HFFc6 (cell line): ENCODE measurements around the gene OLFM3. TPM values are rescaled to one million over a fixed set of nuclear protein-coding genes. Genes with fewer than 3 reads are reported as not detected.

Source experiments
- DNase-seq: peaks from one replicate; pipeline ENCODE4 v3.0.0-alpha.2; 2018
- H3K27ac Mint-ChIP-seq: 2 replicates; pipeline ENCODE4 v1.8.0; 2020; ENCODE audit warnings: mild to moderate bottlenecking, mixed read lengths
- H3K27me3 Mint-ChIP-seq: 2 replicates; pipeline ENCODE4 v1.8.0; 2021; ENCODE audit warnings: mild to moderate bottlenecking, moderate library complexity, mixed read lengths; ENCODE audit not compliant: insufficient read depth
- H3K36me3 Mint-ChIP-seq: 2 replicates; pipeline ENCODE4 v1.8.0; 2021; ENCODE audit warnings: low read depth, mixed read lengths
- H3K4me1 Mint-ChIP-seq: 2 replicates; pipeline ENCODE4 v1.8.0; 2020; ENCODE audit warnings: low read depth, mixed read lengths
- H3K4me3 Mint-ChIP-seq: 2 replicates; pipeline ENCODE4 v1.8.0; 2020; ENCODE audit warnings: mild to moderate bottlenecking, moderate library complexity, mixed read lengths
- H3K9me3 Mint-ChIP-seq: 2 replicates; pipeline ENCODE4 v1.8.0; 2020; ENCODE audit warnings: mild to moderate bottlenecking, mixed read lengths
- CTCF ChIP-seq: fragments of 200-600 bp; sonication (generic); IDR thresholded peaks from 2 replicates; pipeline ENCODE4 v1.5.0; 2021; ENCODE audit warnings: antibody characterized with exemption, mild to moderate bottlenecking
- total RNA-seq, 6 experiments: library from RNA; stranded (reverse); fragmentation: NEBNext Ultra II Directional; extraction: Animal tissue kit (Norgen Biotek cat#: 25700); gene quantifications; 2 replicates in 1 of 6; 3 replicates in 5 of 6; pipeline ENCODE4 v1.2.3, GENCODE V29; 2021

Gene OLFM3
- total RNA-seq, 6 experiments from 2014 or later = not detected

DNA sequence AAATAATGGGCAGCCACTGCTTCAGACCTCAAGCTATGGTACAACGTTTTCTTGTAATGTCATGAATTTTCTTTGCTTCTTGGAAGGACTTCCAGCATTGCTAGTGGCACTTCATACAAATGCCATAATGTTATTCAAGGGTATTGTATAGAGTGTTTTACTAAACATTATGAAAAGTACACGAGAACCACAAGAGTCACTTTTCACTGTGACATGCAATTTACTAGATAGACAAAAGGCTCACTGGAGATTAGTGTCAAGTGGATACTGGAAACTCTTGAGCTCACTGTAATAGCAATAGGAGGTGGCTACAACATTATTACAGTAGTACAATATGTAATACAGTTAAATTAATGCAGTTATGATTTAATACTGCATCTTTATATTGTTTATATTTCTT lies 5.3 kb upstream of the OLFM3 start:
- H3K36me3 Mint-ChIP-seq = no peaks in the 10 kb centered on the region
- H3K27me3 Mint-ChIP-seq = no peaks in the 10 kb centered on the region
- no peaks in the 10 kb centered on the region for H3K4me1 Mint-ChIP-seq
- TF ChIP-seq CTCF = no peak
- H3K4me3 Mint-ChIP-seq = no peak overlapping the region
- no peak for DNase-seq
- H3K27ac Mint-ChIP-seq = no peak overlapping the region
- peaks cover 18% of the 10 kb centered on the region; the same call in 1 of the 2 replicates for H3K9me3 Mint-ChIP-seq

DNA sequence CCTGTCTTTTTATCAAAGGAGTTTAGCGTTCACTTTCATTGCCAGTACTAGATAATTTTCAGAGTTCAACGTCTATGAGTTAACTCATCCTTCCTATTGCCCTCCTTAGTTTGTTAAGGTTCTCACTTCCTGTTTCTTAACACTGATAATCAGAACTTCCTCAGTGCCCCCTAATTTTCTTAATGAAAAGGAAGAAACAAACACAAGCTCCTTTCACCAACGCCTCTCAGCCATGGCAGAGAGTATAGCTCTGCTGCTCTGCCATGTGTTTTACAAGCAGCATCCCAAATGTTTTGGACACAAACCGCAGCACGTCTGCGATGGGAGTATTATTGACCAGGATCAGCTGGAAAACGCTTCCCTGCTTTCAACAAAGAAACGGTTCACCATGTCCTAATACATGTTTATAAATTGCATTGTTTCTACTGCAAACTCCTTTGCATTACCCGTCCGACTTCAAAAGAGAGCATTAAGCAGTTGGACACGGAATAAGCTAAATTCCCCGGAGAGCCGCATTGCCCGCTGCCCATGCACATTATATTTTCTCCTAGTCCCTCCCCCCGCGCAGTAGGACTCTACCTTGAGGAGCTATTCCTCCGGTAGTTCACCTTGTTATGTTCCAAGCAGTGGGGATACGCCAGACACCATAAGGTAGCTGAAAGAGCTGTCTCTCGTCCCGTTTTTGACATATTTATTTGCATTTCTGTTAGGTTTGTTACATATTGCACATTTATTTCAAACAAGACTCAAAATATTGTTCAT lies 561 bp downstream of the OLFM3 start:
- no peak for TF ChIP-seq CTCF
- Mint-ChIP-seq H3K4me1 (peaks cover 7% of the 10 kb centered on the region; the same call in 1 of the 2 replicates), H3K9me3 (no peaks in the 10 kb centered on the region), H3K27me3 (no peaks in the 10 kb centered on the region), H3K36me3 (no peaks in the 10 kb centered on the region), H3K27ac (no peak overlapping the region), H3K4me3 (no peak overlapping the region; the same call in 1 of the 2 replicates)
- DNase-seq = no peak

DNA sequence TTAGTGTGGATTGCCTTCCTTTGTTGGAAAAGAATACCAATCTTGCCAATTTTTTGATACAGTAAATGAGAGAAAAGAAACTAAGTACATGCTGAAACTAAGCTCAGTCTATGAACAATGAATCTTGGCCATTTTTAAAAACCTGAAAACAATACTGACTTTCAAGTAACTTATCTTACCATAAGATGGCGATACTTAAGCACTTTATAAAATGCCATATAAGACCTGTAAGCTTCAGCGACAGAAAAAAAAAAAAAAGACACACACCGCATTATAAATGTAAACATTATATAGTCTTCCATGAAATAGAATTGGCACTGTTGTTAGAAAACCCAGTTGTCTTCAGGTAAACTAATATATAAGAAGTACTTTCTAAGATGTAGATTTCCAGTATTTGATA lies 3.0 kb downstream of the OLFM3 start:
- Mint-ChIP-seq H3K27me3 (no peaks in the 10 kb centered on the region), H3K4me1 (peaks cover 7% of the 10 kb centered on the region; the same call in 1 of the 2 replicates), H3K27ac (no peak overlapping the region), H3K9me3 (no peaks in the 10 kb centered on the region), H3K4me3 (no peak overlapping the region), H3K36me3 (no peaks in the 10 kb centered on the region)
- no peak for DNase-seq
- TF ChIP-seq CTCF = no peak; the same call in 1 of the 2 replicates

GRCh38 chr1:101992821-101993575 lies 3.7 kb downstream of the OLFM3 start:
- H3K9me3 Mint-ChIP-seq = no peaks in the 10 kb centered on the region
- no peaks in the 10 kb centered on the region for H3K27me3 Mint-ChIP-seq
- peaks cover 7% of the 10 kb centered on the region; the same call in 1 of the 2 replicates for H3K4me1 Mint-ChIP-seq
- H3K27ac Mint-ChIP-seq = no peak overlapping the region
- no peak overlapping the region for H3K4me3 Mint-ChIP-seq
- no peak for DNase-seq
- H3K36me3 Mint-ChIP-seq = no peaks in the 10 kb centered on the region
- TF ChIP-seq CTCF = no peak

DNA sequence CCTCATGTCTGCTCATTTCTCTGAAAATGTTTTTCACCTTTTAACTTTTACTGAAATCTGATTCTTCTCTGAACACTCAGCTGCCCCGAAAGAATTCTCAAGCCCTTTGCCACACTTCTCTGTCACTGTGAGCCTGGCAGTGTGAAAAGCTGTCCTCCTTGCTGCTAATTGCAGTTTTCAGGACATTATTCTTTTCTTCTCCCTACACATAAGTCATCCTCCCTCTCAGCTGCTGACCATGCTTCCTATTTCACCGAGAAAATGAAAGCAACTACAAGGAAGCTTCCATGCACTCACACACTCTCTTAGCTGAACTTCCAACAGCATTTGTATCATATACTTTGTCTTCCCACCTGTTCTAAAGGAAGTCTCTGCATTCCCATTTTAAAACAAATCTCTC lies 15.8 kb downstream of the OLFM3 start:
- Mint-ChIP-seq H3K4me1 (no peaks in the 10 kb centered on the region), H3K27me3 (no peaks in the 10 kb centered on the region), H3K4me3 (no peak overlapping the region), H3K9me3 (peaks cover 27% of the 10 kb centered on the region), H3K36me3 (no peaks in the 10 kb centered on the region), H3K27ac (no peak overlapping the region)
- TF ChIP-seq CTCF = no peak
- no peak for DNase-seq
